GM11168 (cell line): ENCODE results near the gene TTC7B.

ENCODE experiments used
- in situ Hi-C: fragments of 300-500 bp; cut with MboI; formaldehyde crosslinking; loops from one replicate; pipeline ENCODE4 v1.12.0; 2022; ENCODE audit warnings: low sequenced_read_pairs; ENCODE audit not compliant: unreplicated experiment

TTC7B gene

DNA sequence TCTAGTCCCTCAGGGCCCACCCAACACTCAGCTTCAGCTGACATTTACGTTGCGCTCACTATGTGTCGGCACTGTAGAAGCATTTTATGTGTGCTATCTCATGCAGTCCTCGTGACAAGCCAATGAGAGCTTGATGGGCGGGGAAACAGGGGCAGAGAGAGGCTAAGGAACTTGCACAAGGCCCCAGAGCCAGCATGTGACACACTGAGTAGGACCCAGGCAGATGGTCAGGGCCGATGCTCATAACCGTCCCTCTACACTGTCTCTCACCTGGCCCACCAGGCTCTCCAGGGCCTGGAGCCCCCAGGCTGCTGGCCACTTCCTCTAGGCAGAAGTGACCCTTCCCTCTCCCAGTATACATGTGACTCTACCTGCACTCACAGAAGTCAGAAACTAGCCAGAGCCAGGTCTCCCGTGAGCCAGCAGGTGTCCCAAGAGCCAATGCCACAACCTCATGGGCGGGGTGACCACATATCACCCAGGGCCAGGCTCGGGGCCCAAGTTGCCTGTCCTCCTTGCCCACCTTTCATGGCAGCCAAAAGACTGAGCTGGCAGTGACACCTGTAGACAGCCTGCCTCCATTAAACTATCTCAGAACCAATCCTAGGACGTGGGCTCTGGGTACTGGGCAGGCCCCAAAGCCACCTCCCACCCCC, 38.3 kb downstream of the TTC7B start:
- in situ Hi-C loops, result no loop called here

DNA sequence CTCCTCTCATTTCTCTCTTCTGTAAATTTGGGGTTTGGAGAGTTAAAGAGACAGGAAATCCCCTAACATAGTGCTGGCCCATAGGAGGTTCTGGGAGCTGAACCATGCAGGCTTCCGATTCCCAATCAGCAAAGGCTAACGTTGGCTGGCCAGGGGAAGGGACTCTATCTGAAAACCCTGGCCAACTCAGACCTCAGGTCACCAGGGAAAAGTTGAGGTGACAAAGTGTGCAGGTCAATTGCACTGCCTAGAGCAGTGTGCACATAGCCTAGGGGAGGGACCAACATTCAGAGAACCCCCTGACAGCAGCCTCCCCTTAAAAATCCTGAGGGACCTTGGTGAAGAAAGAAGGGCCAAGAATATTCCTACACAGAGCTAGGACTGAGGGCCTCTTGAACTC, 38.9 kb downstream of the TTC7B start:
- in situ Hi-C loops, result no loop called here

DNA sequence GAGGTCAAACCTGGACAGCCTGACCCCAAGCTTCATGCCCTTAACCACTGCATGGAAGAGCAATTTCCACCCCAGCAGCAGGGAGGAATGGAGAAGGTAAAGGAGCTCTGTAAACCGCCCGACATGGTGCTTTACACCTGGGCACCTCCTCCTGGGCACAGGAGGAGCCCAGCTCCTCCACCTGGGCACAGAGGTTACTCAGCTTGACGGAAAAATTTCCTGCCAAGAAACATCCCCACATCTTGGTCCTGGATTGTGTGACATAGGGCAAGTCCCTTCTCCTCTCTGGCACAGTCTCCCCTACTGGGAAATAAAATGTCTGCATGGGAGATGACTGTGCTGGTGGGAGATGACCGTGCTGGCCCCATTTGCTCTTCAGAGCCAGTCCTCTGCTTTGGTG, 40.8 kb downstream of the TTC7B start:
- in situ Hi-C loops, result no loop called here

DNA sequence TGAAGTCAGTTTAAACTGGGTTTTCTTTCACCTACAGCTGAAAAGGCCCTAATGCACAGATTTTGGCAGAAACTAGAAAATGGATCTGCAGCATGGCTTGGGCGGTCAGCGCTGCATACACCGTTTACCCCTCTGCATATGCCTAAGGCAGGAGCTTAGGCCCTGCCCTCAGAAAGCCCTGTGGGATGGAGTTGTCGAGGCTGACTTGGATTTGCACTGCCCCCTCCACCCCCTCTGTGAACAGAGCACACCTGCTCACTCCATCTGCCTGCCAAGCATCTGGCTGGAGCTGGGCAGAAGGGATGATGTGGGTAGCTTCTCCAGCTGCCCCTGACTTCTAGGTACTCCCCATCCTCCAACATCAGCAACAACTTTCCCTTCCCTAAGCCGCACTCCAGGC, 41.9 kb downstream of the TTC7B start:
- in situ Hi-C loops, result no loop called here

DNA sequence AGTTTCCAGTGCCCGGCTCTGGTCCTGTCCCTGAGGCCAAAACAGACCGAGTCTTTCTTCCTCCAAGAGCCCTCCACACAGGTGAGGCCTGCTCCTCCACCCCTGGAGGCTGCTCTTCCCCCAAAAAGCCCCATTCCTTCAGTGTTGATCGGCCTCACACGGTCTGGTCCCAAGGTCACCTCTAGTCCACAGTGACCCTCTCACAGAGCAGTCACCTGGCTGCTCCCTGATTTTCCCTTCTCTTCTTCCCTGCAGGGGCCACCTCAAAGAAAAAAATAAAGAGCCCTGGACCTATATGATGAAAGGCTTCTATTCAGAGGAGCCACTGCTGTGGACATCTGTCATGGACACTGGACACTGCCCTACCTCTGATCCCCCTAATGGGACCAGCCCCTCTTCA, 42.5 kb downstream of the TTC7B start:
- in situ Hi-C loops, result no loop called here

DNA sequence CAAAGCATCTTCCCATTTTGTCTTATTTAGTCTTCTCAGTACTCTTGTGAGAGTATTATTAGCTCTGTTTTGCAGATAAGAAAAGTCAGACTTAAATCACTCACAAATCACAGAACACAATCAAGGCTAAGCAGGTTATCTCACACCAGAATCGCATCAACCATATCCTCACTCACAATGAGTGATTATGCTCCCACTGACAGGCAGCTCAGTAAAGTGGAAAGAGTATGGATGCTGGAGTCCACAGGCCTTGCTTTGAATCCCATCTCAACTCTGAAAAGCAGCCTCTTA, 43.1 kb downstream of the TTC7B start:
- in situ Hi-C loops, result no loop called here

DNA sequence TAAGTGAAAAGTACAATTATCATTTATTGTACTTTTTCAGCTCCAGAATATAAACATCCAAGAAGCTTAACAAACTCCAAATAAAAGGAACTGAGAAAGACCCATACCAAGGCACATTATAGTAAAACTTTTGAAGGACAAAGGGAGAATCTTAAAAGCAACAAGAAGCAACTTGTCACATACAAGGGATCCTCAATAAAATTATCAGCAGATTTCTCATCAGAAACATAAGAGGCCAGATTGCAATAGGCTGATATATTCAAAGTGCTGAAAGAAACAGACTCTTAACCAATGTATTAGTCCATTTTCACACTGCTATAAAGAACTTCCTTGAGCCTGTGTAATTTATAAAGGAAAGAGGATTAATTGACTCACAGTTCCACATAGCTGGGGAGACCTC, 48.3 kb downstream of the TTC7B start:
- in situ Hi-C loops, result no loop called here

DNA sequence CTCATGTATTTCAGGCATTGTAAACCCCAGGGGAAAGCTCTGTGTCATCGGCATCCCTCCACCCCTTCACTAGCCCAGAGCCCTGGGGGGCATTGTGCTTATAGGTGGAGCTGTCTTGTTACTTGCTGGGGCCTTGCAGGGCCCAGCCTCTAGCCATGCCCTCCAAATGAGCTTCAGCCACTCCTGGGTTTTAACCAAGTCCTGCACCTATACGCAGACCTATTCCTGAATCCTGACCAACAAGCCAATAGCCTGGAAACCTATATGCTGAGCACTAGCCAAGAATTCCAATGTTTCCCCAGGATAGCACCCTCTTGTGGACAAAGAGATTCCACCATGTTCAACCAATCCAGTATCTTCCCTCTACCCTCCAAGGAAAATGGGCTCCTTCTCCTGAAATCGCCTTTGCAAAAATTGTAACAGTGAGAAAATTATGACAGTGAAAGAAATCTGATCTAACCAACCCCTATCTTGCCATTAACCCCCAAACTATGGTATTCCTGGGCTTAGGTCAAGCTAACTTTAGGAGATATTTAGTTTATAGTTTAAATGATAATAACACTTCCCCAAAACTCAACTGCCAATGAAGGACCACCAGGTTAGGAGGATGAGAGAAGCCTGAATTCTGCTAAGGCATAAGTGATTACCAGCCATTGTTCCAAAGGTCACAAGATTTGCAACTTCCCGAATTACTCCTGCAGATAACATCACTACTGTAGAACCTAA, 55.5 kb downstream of the TTC7B start:
- in situ Hi-C loops, result no loop called here

DNA sequence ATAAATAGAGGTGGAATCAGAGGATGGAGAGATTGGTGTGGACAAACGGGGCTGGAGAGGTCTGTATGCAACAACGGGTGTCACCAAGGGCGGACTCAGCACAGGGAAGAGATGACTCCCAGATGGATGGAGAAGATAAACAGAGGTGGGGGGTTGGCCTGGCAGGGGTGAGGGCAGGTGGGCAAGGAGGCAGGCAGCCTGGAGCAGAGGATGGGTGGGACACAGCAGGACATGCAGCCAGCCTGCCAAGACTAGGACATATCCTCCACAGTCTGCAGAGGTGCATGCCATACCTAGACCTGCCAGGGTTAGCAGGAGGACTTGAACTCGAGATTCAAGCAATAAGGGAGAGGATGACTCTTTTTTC, 56.2 kb downstream of the TTC7B start:
- in situ Hi-C loops, result no loop called here

DNA sequence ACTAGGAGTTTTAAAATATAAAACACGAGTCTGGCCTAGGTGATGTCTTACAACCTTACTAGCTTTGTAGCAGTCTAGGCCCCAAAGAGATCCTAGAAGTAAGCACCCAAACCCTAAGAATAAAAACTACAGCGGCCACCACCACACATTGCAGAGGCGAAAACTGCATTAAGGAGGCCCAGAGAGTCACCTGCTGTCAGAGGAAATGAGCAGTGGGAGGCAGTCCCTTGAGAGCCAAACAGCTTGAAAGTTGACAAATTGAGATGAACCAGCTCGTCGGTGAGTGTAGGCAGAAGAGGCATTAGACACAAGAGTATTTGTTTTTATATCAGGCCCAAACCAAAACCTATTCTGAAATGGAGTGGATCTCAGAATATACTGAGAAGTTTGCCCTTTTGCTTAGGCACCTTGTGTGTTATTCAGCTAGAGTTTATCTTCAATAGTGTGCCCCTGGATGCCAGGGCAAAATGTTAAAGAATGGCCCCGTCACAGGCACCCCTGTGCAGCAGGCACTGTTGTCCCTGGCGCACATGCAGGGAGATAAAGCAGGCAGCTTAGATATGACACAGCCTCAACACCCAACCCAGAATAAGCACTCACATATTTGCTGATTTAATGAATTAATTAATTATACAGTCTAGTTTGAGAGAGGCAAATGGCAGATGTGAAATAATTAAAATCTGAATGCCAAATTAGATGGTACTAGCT, 56.7 kb downstream of the TTC7B start:
- in situ Hi-C loops, result no loop called here

DNA sequence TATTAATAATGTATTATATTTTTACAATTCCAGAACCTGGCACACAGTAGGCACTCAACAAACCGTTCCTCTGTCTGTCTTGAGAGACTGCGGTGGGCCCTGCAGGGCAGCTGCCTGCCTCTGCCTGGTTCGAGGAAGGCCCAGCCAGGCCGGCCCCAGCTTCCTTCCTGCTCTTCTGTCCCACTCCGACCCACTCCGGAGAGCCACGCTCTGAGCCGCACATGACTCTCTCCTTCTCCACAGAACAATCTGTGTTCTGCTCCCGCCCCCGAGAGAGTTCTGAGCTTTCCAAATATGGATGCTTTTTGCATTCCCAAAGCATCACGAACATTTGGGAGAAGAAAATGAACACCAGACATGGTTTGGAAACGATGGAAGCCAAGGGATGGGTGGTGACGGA, 57.3 kb downstream of the TTC7B start:
- in situ Hi-C loops, result no loop called here

DNA sequence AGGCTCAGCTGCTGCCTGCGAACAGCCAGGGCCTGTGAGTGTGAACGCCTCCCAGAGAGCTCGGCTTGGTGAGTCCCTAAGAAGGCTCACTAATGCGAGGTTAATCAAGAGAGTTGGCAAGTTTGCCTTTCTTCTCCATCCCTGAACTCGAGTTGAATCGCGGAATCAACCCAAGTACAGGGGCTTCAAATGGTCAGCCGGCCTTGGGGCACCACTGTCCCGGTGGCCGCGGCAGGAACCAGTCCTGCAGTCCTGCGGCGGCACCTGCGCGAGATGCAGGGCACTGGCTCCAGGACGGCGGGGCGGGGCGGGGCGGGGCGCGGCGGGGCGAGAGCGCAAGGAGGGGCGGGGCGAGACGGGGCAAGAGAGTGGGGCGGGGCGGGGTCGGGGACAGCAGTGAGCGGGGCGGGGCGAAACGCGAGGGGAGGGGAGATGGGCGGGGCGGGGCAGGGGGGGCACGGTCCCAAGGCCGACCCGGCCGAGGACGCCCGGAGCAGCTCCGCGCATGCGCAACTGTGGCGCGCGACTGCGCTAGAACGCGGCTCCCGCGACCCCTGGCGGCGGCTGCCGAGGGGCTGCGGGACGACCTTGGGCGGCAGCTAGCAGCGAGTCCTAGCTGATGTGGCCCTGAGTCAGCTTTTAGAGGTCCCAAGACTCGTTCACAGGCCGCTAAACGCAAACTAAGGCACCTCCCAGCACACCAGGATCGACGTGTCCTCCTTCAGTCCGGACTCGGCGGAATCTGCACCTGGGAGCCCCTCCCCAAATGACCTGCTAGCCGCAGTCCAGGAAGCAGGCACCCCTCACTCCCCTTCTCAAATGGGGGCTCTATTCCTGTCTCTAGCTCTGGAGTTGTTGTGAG, 58.0 kb downstream of the TTC7B start:
- in situ Hi-C loops, result no loop called here

DNA sequence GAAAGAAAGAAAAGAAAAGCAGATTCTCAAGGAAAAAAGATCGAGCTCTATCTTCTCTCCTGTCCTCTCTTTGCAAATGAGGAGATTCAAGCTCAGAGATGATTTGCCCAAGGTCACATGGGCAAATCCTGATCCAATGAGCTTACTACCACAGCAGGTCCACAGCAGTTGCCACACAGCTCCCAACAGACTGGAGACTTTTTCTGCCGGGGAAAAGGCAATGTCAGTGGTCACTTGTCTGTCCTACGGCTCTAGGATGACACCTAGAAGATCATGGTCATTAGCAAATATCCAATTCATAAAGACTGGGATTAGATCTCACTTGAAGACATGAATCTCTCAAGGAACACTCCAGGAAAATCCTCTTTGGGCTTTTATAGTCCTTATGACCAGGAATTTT, 58.8 kb downstream of the TTC7B start:
- in situ Hi-C loops, result no loop called here

DNA sequence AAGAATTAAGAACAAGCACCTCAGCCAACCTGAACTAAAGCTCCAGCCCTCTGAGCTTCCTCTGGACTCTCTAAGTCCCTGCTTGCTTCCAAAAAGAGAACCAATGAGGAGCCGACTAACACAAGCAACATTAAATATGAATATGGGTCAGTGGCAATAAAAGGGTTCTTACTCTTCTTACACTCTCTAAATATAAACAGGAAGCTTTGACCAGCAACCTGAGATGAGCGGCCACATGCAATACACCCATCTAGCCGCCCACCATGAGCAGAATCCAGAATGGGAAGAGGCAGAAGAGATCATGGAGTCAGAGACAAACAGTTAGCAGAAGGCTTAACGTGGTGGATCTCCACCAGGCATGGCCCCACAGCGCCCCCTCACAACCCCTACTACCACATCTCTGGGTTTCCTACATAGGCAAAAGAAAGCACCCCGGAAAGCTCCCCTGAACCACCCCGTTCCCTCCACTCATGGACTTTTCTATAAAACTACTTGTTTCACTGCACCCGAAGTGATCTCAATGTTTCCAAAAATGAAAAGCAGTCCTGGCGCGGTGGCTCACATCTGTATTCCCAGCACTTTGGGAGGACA, 59.4 kb downstream of the TTC7B start:
- in situ Hi-C loops, result no loop called here

DNA sequence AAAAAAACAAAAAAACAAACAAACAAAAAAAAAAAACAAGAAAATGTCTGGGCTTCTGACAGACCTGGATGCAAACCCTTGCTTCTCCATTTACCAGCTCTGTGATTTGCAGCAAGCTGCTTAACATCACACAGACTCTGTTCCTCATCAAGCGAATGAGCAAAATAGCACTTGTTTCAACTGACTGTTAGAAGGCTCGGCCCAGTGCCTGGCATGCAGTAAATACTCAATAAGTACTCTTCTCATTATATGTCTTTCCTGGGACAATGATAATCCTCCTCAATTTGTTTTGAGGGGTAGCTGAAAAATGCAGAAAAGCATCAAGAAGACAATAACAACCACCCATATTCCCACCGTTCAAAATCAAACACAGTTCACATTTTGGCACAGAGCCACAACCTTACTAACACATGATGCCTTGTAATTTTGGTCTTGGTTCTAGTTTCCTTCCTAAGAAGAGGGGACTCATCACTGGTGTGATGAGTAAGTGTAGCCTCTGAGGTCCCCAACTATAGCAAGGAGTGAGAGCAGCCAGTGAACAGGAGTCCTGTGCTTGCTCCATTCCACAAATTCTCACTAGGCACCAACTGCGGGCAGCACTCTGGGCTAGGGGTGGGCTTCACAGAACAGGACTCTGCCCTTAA, 60.4 kb downstream of the TTC7B start:
- in situ Hi-C loops, result no loop called here

DNA sequence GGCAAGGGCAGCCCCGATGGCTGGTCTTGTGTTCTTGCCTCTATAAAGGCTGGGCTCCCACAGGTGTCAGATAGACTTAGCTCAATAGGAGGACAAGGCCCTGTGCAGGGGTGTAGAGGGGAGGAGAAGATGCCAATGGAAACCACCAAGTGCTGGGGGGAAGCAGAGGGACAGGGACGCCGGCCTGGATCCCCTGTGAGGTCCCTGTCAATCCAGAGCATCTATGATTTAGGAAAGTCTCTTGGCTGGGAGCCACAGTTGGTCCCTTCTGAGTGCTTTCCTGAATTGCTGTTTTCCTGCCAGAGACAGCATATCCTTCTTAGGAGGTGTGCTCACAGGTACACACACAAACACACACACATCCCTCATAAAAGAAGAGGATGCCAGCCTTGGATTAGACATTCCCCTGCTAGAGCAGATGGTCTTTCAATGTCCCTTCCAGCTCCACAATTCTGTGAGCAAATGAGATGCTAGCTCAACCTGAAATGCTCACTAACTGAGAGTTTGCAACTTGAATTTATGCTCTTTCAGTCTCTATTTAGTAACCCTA, 62.7 kb downstream of the TTC7B start:
- in situ Hi-C loops, result no loop called here

DNA sequence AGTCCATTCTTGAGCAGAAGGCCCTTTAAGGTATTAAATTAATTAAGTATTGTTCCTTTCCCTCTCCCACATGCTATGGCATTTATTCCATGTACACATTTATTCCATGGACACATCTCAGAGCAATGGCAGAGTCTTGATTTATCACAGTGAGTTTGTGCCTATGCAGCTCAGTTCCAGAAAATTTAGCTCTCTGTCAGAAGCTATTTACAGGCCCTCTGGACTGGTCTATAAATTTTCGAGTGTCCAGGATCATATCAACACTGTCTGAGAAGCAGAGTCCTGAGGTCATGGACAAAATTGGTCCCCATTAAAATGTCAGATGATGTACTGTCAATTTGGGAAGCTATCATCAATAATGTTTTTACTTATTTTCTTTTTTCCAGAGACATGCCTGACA, 65.5 kb downstream of the TTC7B start:
- in situ Hi-C loops, result no loop called here

DNA sequence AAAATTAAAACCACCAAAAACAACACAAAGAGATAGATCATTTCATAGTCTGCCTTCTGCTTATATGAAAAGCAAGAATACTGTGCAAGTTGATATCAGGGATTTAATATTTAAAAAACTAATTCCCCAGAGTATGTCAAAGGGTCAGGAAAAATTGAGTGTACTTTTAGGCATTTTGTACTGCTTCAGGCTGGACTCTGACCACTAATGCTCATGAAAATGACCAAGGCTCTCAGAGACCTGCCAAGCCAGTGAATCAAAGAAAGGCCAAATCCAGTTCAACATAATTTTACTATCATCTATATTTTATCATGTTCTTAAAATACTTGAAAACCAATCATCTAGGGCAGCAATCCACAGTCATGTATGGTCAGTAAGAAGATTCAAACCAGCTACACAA, 66.0 kb downstream of the TTC7B start:
- in situ Hi-C loops, result no loop called here

DNA sequence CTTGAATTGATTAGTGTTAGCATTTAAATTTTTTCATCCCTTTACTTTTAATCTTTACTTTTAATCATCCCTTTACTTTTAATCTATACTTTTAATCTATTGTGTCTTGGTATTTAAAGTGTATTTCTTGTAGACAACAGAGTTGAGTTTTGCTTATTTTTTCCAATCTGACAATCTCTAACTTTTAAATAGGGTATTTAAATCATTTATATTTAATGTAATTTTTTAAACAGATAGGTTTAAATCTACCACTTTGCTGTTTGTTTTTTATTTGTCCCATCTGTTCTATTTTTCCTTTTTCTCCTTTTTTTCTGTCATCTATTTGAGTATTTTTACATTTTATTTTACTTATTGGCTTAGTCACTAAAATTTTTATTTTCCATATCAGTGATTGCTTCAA, 68.3 kb downstream of the TTC7B start:
- in situ Hi-C loops, result no loop called here

DNA sequence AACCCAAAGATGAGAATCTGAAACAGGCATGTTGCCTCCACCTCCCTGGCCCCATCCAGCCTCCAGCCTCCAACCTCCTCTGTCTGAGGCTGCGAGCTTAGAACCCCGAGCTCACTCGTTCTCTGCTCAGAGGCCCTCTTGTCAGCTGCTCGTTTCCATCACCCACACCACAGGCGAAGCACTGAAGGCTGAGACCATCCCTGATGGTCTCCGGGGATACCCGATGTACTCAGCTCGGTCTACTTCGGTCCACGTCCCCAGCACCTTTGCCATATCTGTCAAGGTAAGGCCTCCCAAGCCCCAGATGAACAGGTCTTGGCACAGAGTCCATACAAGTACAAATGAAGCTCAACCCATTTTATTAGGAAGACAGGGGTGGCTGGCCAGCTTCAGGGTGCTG, 72.4 kb downstream of the TTC7B start:
- in situ Hi-C loops, result no loop called here
